ENCODE results near the gene PDP2. TPM values are rescaled to one million over a fixed set of nuclear protein-coding genes. Genes with fewer than 3 reads are reported as not detected.
A peak's percentile ranks its signal among the peaks of the same experiment; 100 is the strongest.

Gene PDP2
- polyA plus RNA-seq, 1 donor from 2014 or later: 4.2 TPM

- Histone ChIP-seq H3K4me2 (ENCODE audit: low read length) (no peak overlapping the region), H3K9me2 (ENCODE audit: insufficient read depth, low read length) (no peaks in the 10 kb centered on the region), H3K79me2 (replicated peaks; ENCODE audit: insufficient read depth, low read length) (no peaks in the 10 kb centered on the region), H3K27me3 (ENCODE audit: insufficient read depth, low read depth, low read length) (no peaks in the 10 kb centered on the region), H2AFZ (ENCODE audit: low read depth, low read length) (no peak overlapping the region), H3K27ac (ENCODE audit: low read length) (no peak overlapping the region), H3K9me3 (ENCODE audit: low read length) (no peaks in the 10 kb centered on the region), H3K36me3 (ENCODE audit: insufficient read depth, low read length) (no peaks in the 10 kb centered on the region), H3K4me3 (ENCODE audit: low read length) (no peak overlapping the region), H4K20me1 (ENCODE audit: insufficient read depth) (no peaks in the 10 kb centered on the region), H3K9ac (ENCODE audit: low read length) (no peak overlapping the region), H3F3A (ENCODE audit: insufficient read depth, low read length, poor library complexity, severe bottlenecking) (no peaks in the 10 kb centered on the region)
- TF ChIP-seq, protein P1, sequence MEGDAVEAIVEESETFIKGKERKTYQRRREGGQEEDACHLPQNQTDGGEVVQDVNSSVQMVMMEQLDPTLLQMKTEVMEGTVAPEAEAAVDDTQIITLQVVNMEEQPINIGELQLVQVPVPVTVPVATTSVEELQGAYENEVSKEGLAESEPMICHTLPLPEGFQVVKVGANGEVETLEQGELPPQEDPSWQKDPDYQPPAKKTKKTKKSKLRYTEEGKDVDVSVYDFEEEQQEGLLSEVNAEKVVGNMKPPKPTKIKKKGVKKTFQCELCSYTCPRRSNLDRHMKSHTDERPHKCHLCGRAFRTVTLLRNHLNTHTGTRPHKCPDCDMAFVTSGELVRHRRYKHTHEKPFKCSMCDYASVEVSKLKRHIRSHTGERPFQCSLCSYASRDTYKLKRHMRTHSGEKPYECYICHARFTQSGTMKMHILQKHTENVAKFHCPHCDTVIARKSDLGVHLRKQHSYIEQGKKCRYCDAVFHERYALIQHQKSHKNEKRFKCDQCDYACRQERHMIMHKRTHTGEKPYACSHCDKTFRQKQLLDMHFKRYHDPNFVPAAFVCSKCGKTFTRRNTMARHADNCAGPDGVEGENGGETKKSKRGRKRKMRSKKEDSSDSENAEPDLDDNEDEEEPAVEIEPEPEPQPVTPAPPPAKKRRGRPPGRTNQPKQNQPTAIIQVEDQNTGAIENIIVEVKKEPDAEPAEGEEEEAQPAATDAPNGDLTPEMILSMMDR (IDR thresholded peaks at IDR 0.05; ENCODE audit: poor library complexity, severe bottlenecking): no peak
- TF ChIP-seq RAD21 (conservative IDR thresholded peaks at IDR 0.05) (no peak), EP300 (conservative IDR thresholded peaks at IDR 0.05; ENCODE audit: poor library complexity, severe bottlenecking) (no peak), SMC3 (conservative IDR thresholded peaks at IDR 0.05; ENCODE audit: poor library complexity) (no peak), POLR2AphosphoS5 (IDR thresholded peaks at IDR 0.05) (no peak), MXI1 (conservative IDR thresholded peaks at IDR 0.05; ENCODE audit: poor library complexity, severe bottlenecking) (no peak), EZH2 (IDR thresholded peaks at IDR 0.05; ENCODE audit: borderline replicate concordance, insufficient read depth, low read length, poor library complexity, severe bottlenecking) (no peak), TAF1 (IDR thresholded peaks at IDR 0.05; ENCODE audit: low read depth) (no peak)
- TF ChIP-seq, protein P2, sequence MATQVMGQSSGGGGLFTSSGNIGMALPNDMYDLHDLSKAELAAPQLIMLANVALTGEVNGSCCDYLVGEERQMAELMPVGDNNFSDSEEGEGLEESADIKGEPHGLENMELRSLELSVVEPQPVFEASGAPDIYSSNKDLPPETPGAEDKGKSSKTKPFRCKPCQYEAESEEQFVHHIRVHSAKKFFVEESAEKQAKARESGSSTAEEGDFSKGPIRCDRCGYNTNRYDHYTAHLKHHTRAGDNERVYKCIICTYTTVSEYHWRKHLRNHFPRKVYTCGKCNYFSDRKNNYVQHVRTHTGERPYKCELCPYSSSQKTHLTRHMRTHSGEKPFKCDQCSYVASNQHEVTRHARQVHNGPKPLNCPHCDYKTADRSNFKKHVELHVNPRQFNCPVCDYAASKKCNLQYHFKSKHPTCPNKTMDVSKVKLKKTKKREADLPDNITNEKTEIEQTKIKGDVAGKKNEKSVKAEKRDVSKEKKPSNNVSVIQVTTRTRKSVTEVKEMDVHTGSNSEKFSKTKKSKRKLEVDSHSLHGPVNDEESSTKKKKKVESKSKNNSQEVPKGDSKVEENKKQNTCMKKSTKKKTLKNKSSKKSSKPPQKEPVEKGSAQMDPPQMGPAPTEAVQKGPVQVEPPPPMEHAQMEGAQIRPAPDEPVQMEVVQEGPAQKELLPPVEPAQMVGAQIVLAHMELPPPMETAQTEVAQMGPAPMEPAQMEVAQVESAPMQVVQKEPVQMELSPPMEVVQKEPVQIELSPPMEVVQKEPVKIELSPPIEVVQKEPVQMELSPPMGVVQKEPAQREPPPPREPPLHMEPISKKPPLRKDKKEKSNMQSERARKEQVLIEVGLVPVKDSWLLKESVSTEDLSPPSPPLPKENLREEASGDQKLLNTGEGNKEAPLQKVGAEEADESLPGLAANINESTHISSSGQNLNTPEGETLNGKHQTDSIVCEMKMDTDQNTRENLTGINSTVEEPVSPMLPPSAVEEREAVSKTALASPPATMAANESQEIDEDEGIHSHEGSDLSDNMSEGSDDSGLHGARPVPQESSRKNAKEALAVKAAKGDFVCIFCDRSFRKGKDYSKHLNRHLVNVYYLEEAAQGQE (IDR thresholded peaks at IDR 0.05; ENCODE audit: borderline replicate concordance): no peak
These were observed 2.2 kb upstream of the PDP2 start for GRCh38 chr16:66878067-66878466.

DNA sequence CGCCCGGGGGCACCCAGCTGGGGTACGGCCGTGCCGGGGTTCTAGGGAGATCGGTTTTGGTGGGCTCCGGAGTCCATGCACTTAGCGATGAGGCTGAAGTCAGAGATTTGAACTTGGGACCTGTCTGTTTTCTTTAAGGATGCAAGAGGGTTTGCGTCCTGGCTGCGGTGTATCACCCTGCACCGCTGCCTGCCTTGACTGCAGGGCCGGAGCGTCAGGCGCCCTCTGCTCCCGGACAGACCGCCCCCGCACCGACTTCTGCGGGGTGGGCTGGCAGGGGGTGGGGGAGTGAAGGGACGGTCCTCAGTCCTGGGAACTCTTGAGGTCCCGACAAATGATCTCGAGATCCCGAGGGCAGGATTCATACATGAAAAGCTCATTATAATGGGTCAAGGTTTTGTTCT is 701 bp downstream of the PDP2 start:
- Histone ChIP-seq H3K36me3 (ENCODE audit: insufficient read depth, low read length) (no peaks in the 10 kb centered on the region), H4K20me1 (ENCODE audit: insufficient read depth) (no peaks in the 10 kb centered on the region), H3K4me3 (ENCODE audit: low read length) (peak overlapping the region; percentile 83), H2AFZ (ENCODE audit: low read depth, low read length) (peak overlapping the region; percentile 23), H3K9me2 (ENCODE audit: insufficient read depth, low read length) (no peaks in the 10 kb centered on the region), H3F3A (ENCODE audit: insufficient read depth, low read length, poor library complexity, severe bottlenecking) (no peaks in the 10 kb centered on the region), H3K27ac (ENCODE audit: low read length) (no peak overlapping the region), H3K4me2 (ENCODE audit: low read length) (peak overlapping the region; percentile 68), H3K9ac (ENCODE audit: low read length) (peak overlapping the region; percentile 62), H3K27me3 (ENCODE audit: insufficient read depth, low read depth, low read length) (no peaks in the 10 kb centered on the region), H3K79me2 (replicated peaks; ENCODE audit: insufficient read depth, low read length) (no peaks in the 10 kb centered on the region), H3K9me3 (ENCODE audit: low read length) (no peaks in the 10 kb centered on the region)
- TF ChIP-seq POLR2AphosphoS5 (IDR thresholded peaks at IDR 0.05) (no peak), MXI1 (conservative IDR thresholded peaks at IDR 0.05; ENCODE audit: poor library complexity, severe bottlenecking) (peak; percentile 4)

DNA sequence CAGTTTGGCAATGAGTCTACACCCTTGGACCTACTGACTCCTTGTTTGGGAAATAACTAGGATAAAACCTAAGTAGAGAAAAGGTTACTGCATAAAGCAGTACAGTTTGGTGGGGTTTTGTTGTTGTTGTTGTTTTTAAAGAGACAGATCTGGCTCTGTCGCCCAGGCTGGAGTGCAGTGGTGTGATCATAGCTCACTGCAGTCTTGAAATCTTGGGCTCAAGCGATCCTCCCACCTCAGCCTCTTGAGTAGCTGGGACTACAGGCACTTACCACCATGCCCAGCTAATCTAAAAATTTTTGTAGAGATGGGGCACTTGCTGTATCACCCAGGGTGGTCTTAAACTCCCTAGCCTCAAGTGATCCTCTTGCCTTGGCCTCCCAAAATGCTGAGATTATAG is 1.2 kb downstream of the PDP2 start:
- Histone ChIP-seq H3K4me2 (ENCODE audit: low read length) (no peak overlapping the region), H4K20me1 (ENCODE audit: insufficient read depth) (no peaks in the 10 kb centered on the region), H3K27me3 (ENCODE audit: insufficient read depth, low read depth, low read length) (no peaks in the 10 kb centered on the region), H3K9me3 (ENCODE audit: low read length) (no peaks in the 10 kb centered on the region), H3K27ac (ENCODE audit: low read length) (no peak overlapping the region), H3K9ac (ENCODE audit: low read length) (no peak overlapping the region), H3K4me3 (ENCODE audit: low read length) (peak overlapping the region; percentile 83), H3K36me3 (ENCODE audit: insufficient read depth, low read length) (no peaks in the 10 kb centered on the region), H3F3A (ENCODE audit: insufficient read depth, low read length, poor library complexity, severe bottlenecking) (no peaks in the 10 kb centered on the region), H3K79me2 (replicated peaks; ENCODE audit: insufficient read depth, low read length) (no peaks in the 10 kb centered on the region), H2AFZ (ENCODE audit: low read depth, low read length) (no peak overlapping the region), H3K9me2 (ENCODE audit: insufficient read depth, low read length) (no peaks in the 10 kb centered on the region)
- TF ChIP-seq EP300 (conservative IDR thresholded peaks at IDR 0.05; ENCODE audit: poor library complexity, severe bottlenecking): no peak
- TF ChIP-seq TAF1 (IDR thresholded peaks at IDR 0.05; ENCODE audit: low read depth): no peak
- TF ChIP-seq, protein P2 (IDR thresholded peaks at IDR 0.05; ENCODE audit: borderline replicate concordance): no peak
- TF ChIP-seq EZH2 (IDR thresholded peaks at IDR 0.05; ENCODE audit: borderline replicate concordance, insufficient read depth, low read length, poor library complexity, severe bottlenecking): no peak
- no peak for TF ChIP-seq MXI1 (conservative IDR thresholded peaks at IDR 0.05; ENCODE audit: poor library complexity, severe bottlenecking)
- TF ChIP-seq, protein P1 (IDR thresholded peaks at IDR 0.05; ENCODE audit: poor library complexity, severe bottlenecking): no peak
- TF ChIP-seq POLR2AphosphoS5 (IDR thresholded peaks at IDR 0.05): no peak
- no peak for TF ChIP-seq SMC3 (conservative IDR thresholded peaks at IDR 0.05; ENCODE audit: poor library complexity)
- no peak for TF ChIP-seq RAD21 (conservative IDR thresholded peaks at IDR 0.05)
